Upper lobe of left lung (tissue), 4 donors: Measurements from ENCODE around the gene PREX1.

Source experiments
- EP300 ChIP-seq, 4 donors: sonication (generic); formaldehyde crosslinking; IDR thresholded peaks; one replicate each; pipeline ENCODE4 v1.5.1; 2017; ENCODE audit warnings: antibody characterized with exemption in 4 of 4, control low read depth in 2 of 4
- POLR2A ChIP-seq, 4 donors: fragments of 450-650 bp; IDR thresholded peaks; one replicate each; pipeline ENCODE4 v1.5.1; 2016 to 2017; ENCODE audit warnings: antibody characterized with exemption in 4 of 4, mild to moderate bottlenecking in 2 of 4
- POLR2AphosphoS5 ChIP-seq, 2 donors: sonication (generic); formaldehyde crosslinking; IDR thresholded peaks; one replicate each; pipeline ENCODE4 v1.5.1; 2017; ENCODE audit warnings: antibody characterized with exemption in 2 of 2
- TF ChIP-seq, protein P1 (sequence below), 6 experiments: fragments of 450-650 bp in 4 of 6; fragments of 200-600 bp in 2 of 6; sonication (generic) in 2 of 6; IDR thresholded peaks; one replicate each; pipeline ENCODE4 v1.5.1; 2016 to 2019; ENCODE audit warnings: antibody characterized with exemption in 6 of 6

DNA sequence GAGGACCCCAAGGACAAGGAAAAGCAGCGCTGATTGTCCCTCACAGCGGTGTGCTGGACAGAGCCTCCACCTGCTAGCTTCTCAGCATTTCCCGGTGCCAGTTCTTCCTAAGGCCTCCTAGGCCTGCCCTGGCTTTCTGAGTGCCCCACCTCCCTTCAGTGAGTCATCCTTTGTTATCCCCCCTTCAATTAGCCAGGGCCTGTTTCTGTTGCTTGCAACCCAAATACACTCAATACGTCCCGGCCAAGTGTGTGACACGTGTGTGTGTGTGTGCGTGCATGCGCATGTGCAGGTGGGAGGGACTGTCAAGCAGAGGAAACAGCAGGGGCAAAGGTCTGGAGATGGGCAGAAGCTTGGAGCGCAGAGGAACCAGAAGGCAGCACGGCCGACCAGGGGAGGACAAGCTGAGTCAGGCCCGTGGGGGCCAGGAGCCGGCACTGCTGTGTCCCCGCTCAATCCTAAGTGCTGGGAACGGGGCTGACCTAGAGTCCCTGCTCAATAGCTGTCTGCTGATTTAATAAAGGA lies 159.8 kb downstream of the PREX1 start:
- TF ChIP-seq POLR2AphosphoS5 (IDR thresholded peaks at IDR 0.05) (no peak), POLR2A (IDR thresholded peaks at IDR 0.05) (no peak), EP300 (IDR thresholded peaks at IDR 0.05) (no peak)
- TF ChIP-seq, protein P1, sequence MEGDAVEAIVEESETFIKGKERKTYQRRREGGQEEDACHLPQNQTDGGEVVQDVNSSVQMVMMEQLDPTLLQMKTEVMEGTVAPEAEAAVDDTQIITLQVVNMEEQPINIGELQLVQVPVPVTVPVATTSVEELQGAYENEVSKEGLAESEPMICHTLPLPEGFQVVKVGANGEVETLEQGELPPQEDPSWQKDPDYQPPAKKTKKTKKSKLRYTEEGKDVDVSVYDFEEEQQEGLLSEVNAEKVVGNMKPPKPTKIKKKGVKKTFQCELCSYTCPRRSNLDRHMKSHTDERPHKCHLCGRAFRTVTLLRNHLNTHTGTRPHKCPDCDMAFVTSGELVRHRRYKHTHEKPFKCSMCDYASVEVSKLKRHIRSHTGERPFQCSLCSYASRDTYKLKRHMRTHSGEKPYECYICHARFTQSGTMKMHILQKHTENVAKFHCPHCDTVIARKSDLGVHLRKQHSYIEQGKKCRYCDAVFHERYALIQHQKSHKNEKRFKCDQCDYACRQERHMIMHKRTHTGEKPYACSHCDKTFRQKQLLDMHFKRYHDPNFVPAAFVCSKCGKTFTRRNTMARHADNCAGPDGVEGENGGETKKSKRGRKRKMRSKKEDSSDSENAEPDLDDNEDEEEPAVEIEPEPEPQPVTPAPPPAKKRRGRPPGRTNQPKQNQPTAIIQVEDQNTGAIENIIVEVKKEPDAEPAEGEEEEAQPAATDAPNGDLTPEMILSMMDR (IDR thresholded peaks at IDR 0.05) = no peak
